WTC11 (cell line): ENCODE results near the gene OAF. TPM values are rescaled to one million over a fixed set of nuclear protein-coding genes. Genes with fewer than 3 reads are reported as not detected.

Experiments
- ATAC-seq: fragments of 200-7000 bp; cut with Tn5 transposase; 2 replicates; pipeline ENCODE4 v1.10.0; 2021; ENCODE audit warnings: mild to moderate bottlenecking, moderate library complexity
- CTCF ChIA-PET: fragments of 300-600 bp; sonication (Branson Sonifier 250); formaldehyde crosslinking; loops from one replicate; lab custom pipeline; 2021; ENCODE audit warnings: antibody characterized with exemption; lab: Charles Lee
- POLR2A ChIA-PET: fragments of 350-600 bp; sonication (Branson Sonifier 250); formaldehyde crosslinking; loops from one replicate; lab custom pipeline; 2021; ENCODE audit warnings: antibody characterized with exemption; lab: Charles Lee
- DNase-seq: peaks from one replicate; pipeline ENCODE4 v3.0.0; 2021; ENCODE audit warnings: low spot score
- H3K27ac Mint-ChIP-seq: 2 replicates; pipeline ENCODE4 v1.8.0; 2021; ENCODE audit warnings: mixed read lengths
- H3K27me3 Mint-ChIP-seq: 2 replicates; pipeline ENCODE4 v1.8.0; 2021; ENCODE audit warnings: low read depth, mild to moderate bottlenecking, moderate library complexity, mixed read lengths
- H3K36me3 Mint-ChIP-seq: 2 replicates; pipeline ENCODE4 v1.8.0; 2021; ENCODE audit warnings: mixed read lengths
- H3K4me1 Mint-ChIP-seq: 2 replicates; pipeline ENCODE4 v1.8.0; 2022; ENCODE audit warnings: mixed read lengths
- H3K4me3 Mint-ChIP-seq: 2 replicates; pipeline ENCODE4 v1.8.0; 2021; ENCODE audit warnings: mild to moderate bottlenecking, moderate library complexity, mixed read lengths
- H3K9me3 Mint-ChIP-seq: 2 replicates; pipeline ENCODE4 v1.8.0; 2021; ENCODE audit warnings: mixed read lengths
- ATF1 ChIP-seq: sonication (generic); formaldehyde crosslinking; IDR thresholded peaks from 2 replicates; pipeline ENCODE4 v1.8.1; 2023; ENCODE audit warnings: mild to moderate bottlenecking, moderate library complexity, missing genetic modification reagents
- E2F1 ChIP-seq: sonication (generic); formaldehyde crosslinking; IDR thresholded peaks from 2 replicates; pipeline ENCODE4 v1.8.0; 2022; ENCODE audit warnings: mild to moderate bottlenecking, missing genetic modification reagents
- FOXJ3 ChIP-seq: sonication (generic); formaldehyde crosslinking; IDR thresholded peaks from 2 replicates; pipeline ENCODE4 v1.9.0; 2021; ENCODE audit warnings: missing genetic modification reagents, mild to moderate bottlenecking, borderline replicate concordance
- FOXP1 ChIP-seq: sonication (generic); formaldehyde crosslinking; IDR thresholded peaks from 2 replicates; pipeline ENCODE4 v1.8.0; 2022; ENCODE audit warnings: missing genetic modification reagents, mild to moderate bottlenecking, moderate library complexity, borderline replicate concordance
- FOXP4 ChIP-seq: sonication (generic); formaldehyde crosslinking; IDR thresholded peaks from 2 replicates; pipeline ENCODE4 v1.8.0; 2022; ENCODE audit warnings: mild to moderate bottlenecking, missing genetic modification reagents
- GTF2I ChIP-seq: fragments of 250-450 bp; sonication (Bioruptor Pico); conservative IDR thresholded peaks from 2 replicates; pipeline ENCODE4 v1.4.0; 2021; ENCODE audit warnings: mild to moderate bottlenecking
- IRF1 ChIP-seq: sonication (generic); formaldehyde crosslinking; IDR thresholded peaks from 2 replicates; pipeline ENCODE4 v1.8.0; 2023; ENCODE audit warnings: missing genetic modification reagents
- PREB ChIP-seq: sonication (generic); formaldehyde crosslinking; IDR thresholded peaks from 2 replicates; pipeline ENCODE4 v1.8.1; 2022; ENCODE audit warnings: mild to moderate bottlenecking, missing genetic modification reagents, moderate library complexity, borderline replicate concordance
- TCF7 ChIP-seq: sonication (generic); formaldehyde crosslinking; IDR thresholded peaks from 2 replicates; pipeline ENCODE4 v1.8.0; 2022; ENCODE audit warnings: mild to moderate bottlenecking, low read depth, missing genetic modification reagents, moderate library complexity
- USF1 ChIP-seq: sonication (generic); formaldehyde crosslinking; IDR thresholded peaks from 2 replicates; pipeline ENCODE4 v1.8.0; 2022; ENCODE audit warnings: mild to moderate bottlenecking, missing genetic modification reagents
- ZBTB21 ChIP-seq: sonication (generic); formaldehyde crosslinking; IDR thresholded peaks from 2 replicates; pipeline ENCODE4 v1.8.1; 2023; ENCODE audit warnings: mild to moderate bottlenecking, missing genetic modification reagents, borderline replicate concordance
- ZMAT4 ChIP-seq: fragments of 250-450 bp; sonication (Bioruptor Pico); IDR thresholded peaks from 2 replicates; pipeline ENCODE4 v1.9.0; 2021; ENCODE audit warnings: mild to moderate bottlenecking
- ZNF232 ChIP-seq: sonication (generic); formaldehyde crosslinking; IDR thresholded peaks from 2 replicates; pipeline ENCODE4 v1.8.0; 2022; ENCODE audit warnings: mild to moderate bottlenecking, missing genetic modification reagents
- ZNF416 ChIP-seq: fragments of 250-450 bp; sonication (Bioruptor Pico); IDR thresholded peaks from 2 replicates; pipeline ENCODE4 v1.9.0; 2021; ENCODE audit warnings: mild to moderate bottlenecking, inconsistent platforms
- ZNF423 ChIP-seq: fragments of 250-450 bp; sonication (Bioruptor Pico); IDR thresholded peaks from 2 replicates; pipeline ENCODE4 v2.1.2; 2022; ENCODE audit warnings: mild to moderate bottlenecking, moderate library complexity
- ZNF512 ChIP-seq: sonication (generic); formaldehyde crosslinking; IDR thresholded peaks from 2 replicates; pipeline ENCODE4 v1.8.1; 2022; ENCODE audit warnings: missing genetic modification reagents, borderline replicate concordance
- ZNF532 ChIP-seq: fragments of 250-450 bp; sonication (Bioruptor Pico); IDR thresholded peaks from 2 replicates; pipeline ENCODE4 v1.9.0; 2021; ENCODE audit warnings: mild to moderate bottlenecking, borderline replicate concordance
- total RNA-seq: library from RNA; stranded (reverse); gene quantifications from 3 replicates; pipeline ENCODE4 v1.2.3, GENCODE V29; 2021

OAF gene
- total RNA-seq, 1 experiment from 2014 or later = 5.6 TPM

- Mint-ChIP-seq H3K4me1 (peaks cover 12% of the 10 kb centered on the region), H3K9me3 (no peaks in the 10 kb centered on the region), H3K36me3 (no peaks in the 10 kb centered on the region), H3K27ac (no peak overlapping the region), H3K27me3 (peaks cover 97% of the 10 kb centered on the region), H3K4me3 (no peak overlapping the region)
- ChIA-PET CTCF (no interaction called here), POLR2A (no interaction called here)
- no peak for DNase-seq
- TF ChIP-seq IRF1 (CRISPR knock-in tag) (no peak), ATF1 (CRISPR knock-in tag) (no peak), ZNF532 (no peak), ZNF232 (no peak), ZNF416 (no peak), USF1 (CRISPR knock-in tag) (no peak), TCF7 (no peak)
- no peak for ATAC-seq
These were observed 5.2 kb upstream of the OAF start for GRCh38 chr11:120205596-120206161.

- ATAC-seq (no peak), DNase-seq (no peak)
- no peak overlapping the region; the same call in 1 of the 2 replicates for H3K27ac Mint-ChIP-seq
- CTCF ChIA-PET = interaction anchor here (2.2 kb wide), 1 partner anchor 39 kb away, joined by 5 read pairs; no protein-coding TSS in a partner anchor
- POLR2A ChIA-PET = interaction anchor here (0.6 kb wide), 1 partner anchor 685 kb away, joined by 4 read pairs; no protein-coding TSS in a partner anchor
- H3K27me3 Mint-ChIP-seq = peaks cover 92% of the 10 kb centered on the region
- H3K4me1 Mint-ChIP-seq = peaks cover 18% of the 10 kb centered on the region
- no peak overlapping the region for H3K4me3 Mint-ChIP-seq
- no peaks in the 10 kb centered on the region for H3K36me3 Mint-ChIP-seq
- H3K9me3 Mint-ChIP-seq = no peaks in the 10 kb centered on the region
- TF ChIP-seq ZMAT4 (CRISPR knock-in tag) (no peak), FOXJ3 (CRISPR knock-in tag) (no peak), ZNF512 (CRISPR knock-in tag) (no peak), ZNF423 (CRISPR knock-in tag) (no peak), PREB (no peak), ZBTB21 (CRISPR knock-in tag) (no peak), GTF2I (CRISPR knock-in tag) (no peak), FOXP1 (CRISPR knock-in tag) (no peak), E2F1 (CRISPR knock-in tag) (no peak), FOXP4 (CRISPR knock-in tag) (no peak), ZNF232 (no peak)
- TF ChIP-seq, all 79 proteins: peak for 0
These were observed 3.3 kb upstream of the OAF start for GRCh38 chr11:120207512-120207911.
